DOHH2 (cell line): Measurements from ENCODE around the gene ANGPTL5.

Experiments
- H3F3A ChIP-seq: fragments of 200-600 bp; sonication (generic), shearing (Covaris generic); 2 replicates; pipeline ENCODE4 v1.6.0; 2016; ENCODE audit warnings: antibody characterized with exemption, mild to moderate bottlenecking; ENCODE audit not compliant: control insufficient read depth, insufficient read depth
- H3K27ac ChIP-seq: fragments of 200-600 bp; sonication (generic); 2 replicates; pipeline ENCODE4 v1.5.1; 2014; ENCODE audit warnings: low read depth, mild to moderate bottlenecking, low read length, moderate library complexity
- H3K27me3 ChIP-seq: fragments of 200-600 bp; sonication (generic); 2 replicates; pipeline ENCODE4 v1.6.1; 2014; ENCODE audit warnings: mild to moderate bottlenecking, low read length, mixed read lengths; ENCODE audit not compliant: control insufficient read depth
- H3K36me3 ChIP-seq: fragments of 200-600 bp; sonication (generic); 2 replicates; pipeline ENCODE4 v1.6.1; 2014; ENCODE audit warnings: mild to moderate bottlenecking, low read length, moderate library complexity, mixed read lengths; ENCODE audit not compliant: control insufficient read depth
- H3K4me1 ChIP-seq: fragments of 200-600 bp; sonication (generic); 2 replicates; pipeline ENCODE4 v1.6.1; 2014; ENCODE audit warnings: mild to moderate bottlenecking, low read length, mixed read lengths; ENCODE audit not compliant: control insufficient read depth
- H3K4me2 ChIP-seq: fragments of 200-600 bp; sonication (generic); 2 replicates; pipeline ENCODE4 v1.6.0; 2014; ENCODE audit warnings: mild to moderate bottlenecking, low read length, moderate library complexity
- H3K4me3 ChIP-seq: fragments of 200-600 bp; sonication (generic); 2 replicates; pipeline ENCODE4 v1.5.1; 2014; ENCODE audit warnings: mild to moderate bottlenecking, low read length, mixed read lengths
- H3K79me2 ChIP-seq: fragments of 200-600 bp; sonication (generic); 2 replicates; pipeline ENCODE4 v1.6.1; 2014; ENCODE audit warnings: mild to moderate bottlenecking, low read length, mixed read lengths; ENCODE audit not compliant: control insufficient read depth
- H3K9me2 ChIP-seq: fragments of 200-600 bp; sonication (generic); replicated peaks from 2 replicates; pipeline ENCODE4 v1.6.1; 2014; ENCODE audit warnings: mild to moderate bottlenecking, low read length, mixed read lengths; ENCODE audit not compliant: control insufficient read depth
- H3K9me3 ChIP-seq: fragments of 200-600 bp; sonication (generic); 2 replicates; pipeline ENCODE4 v1.6.1; 2014; ENCODE audit warnings: antibody characterized with exemption, low read length, mixed read lengths; ENCODE audit not compliant: control insufficient read depth, insufficient read depth
- H4K20me1 ChIP-seq: fragments of 200-600 bp; sonication (generic); 2 replicates; pipeline ENCODE4 v1.6.0; 2014; ENCODE audit warnings: low read depth, mild to moderate bottlenecking, antibody characterized with exemption, low read length, moderate library complexity; ENCODE audit not compliant: control insufficient read depth, insufficient read depth
- EZH2phosphoT487 ChIP-seq: fragments of 200-600 bp; sonication (generic); IDR thresholded peaks from 2 replicates; pipeline ENCODE4 v1.6.1; 2017; ENCODE audit warnings: borderline replicate concordance, mild to moderate bottlenecking, antibody characterized with exemption, low read length, moderate library complexity, mixed read lengths
- TF ChIP-seq, protein P1 (sequence below): fragments of 200-600 bp; sonication (generic); IDR thresholded peaks from one replicate; pipeline ENCODE4 v1.5.1; 2014; ENCODE audit warnings: antibody characterized with exemption, mild to moderate bottlenecking, low read depth, low read length; ENCODE audit not compliant: poor library complexity, severe bottlenecking

Gene ANGPTL5

DNA sequence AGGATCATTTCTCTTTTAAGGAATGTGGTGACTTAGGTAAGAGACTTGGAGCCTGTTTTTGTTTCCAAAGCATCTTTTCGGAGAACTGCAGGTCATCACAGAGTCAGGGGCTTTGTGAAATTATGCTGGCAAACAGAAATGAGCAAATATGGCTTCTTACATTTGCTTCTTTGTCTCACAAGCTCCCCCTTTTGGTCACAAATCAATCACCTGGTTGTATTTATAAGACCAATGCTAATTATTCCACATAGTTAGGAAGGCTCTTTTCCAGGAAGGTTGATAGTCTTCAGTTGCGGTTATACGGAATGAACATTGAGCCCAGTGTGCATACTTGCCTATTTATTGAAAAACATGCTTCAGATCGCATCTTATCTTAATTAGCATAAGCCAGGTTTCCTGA is 36.1 kb downstream of the ANGPTL5 start:
- no peak overlapping the region for H3K4me2 ChIP-seq
- H3K36me3 ChIP-seq: no peaks in the 10 kb centered on the region
- no peaks in the 10 kb centered on the region for H3K79me2 ChIP-seq
- H3K27me3 ChIP-seq: 0 out of 2 replicates have a peak, but pooled peaks cover 5% of the 10 kb centered on the region
- no peaks in the 10 kb centered on the region for H3K9me3 ChIP-seq
- H4K20me1 ChIP-seq: no peaks in the 10 kb centered on the region
- H3K4me1 ChIP-seq: no peaks in the 10 kb centered on the region
- H3K27ac ChIP-seq: no peak overlapping the region
- H3K4me3 ChIP-seq: no peak overlapping the region
- no peaks in the 10 kb centered on the region for H3K9me2 ChIP-seq
- no peaks in the 10 kb centered on the region for H3F3A ChIP-seq
- TF ChIP-seq, protein P1, sequence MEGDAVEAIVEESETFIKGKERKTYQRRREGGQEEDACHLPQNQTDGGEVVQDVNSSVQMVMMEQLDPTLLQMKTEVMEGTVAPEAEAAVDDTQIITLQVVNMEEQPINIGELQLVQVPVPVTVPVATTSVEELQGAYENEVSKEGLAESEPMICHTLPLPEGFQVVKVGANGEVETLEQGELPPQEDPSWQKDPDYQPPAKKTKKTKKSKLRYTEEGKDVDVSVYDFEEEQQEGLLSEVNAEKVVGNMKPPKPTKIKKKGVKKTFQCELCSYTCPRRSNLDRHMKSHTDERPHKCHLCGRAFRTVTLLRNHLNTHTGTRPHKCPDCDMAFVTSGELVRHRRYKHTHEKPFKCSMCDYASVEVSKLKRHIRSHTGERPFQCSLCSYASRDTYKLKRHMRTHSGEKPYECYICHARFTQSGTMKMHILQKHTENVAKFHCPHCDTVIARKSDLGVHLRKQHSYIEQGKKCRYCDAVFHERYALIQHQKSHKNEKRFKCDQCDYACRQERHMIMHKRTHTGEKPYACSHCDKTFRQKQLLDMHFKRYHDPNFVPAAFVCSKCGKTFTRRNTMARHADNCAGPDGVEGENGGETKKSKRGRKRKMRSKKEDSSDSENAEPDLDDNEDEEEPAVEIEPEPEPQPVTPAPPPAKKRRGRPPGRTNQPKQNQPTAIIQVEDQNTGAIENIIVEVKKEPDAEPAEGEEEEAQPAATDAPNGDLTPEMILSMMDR: peak; percentile 62
- TF ChIP-seq EZH2phosphoT487: no peak

DNA sequence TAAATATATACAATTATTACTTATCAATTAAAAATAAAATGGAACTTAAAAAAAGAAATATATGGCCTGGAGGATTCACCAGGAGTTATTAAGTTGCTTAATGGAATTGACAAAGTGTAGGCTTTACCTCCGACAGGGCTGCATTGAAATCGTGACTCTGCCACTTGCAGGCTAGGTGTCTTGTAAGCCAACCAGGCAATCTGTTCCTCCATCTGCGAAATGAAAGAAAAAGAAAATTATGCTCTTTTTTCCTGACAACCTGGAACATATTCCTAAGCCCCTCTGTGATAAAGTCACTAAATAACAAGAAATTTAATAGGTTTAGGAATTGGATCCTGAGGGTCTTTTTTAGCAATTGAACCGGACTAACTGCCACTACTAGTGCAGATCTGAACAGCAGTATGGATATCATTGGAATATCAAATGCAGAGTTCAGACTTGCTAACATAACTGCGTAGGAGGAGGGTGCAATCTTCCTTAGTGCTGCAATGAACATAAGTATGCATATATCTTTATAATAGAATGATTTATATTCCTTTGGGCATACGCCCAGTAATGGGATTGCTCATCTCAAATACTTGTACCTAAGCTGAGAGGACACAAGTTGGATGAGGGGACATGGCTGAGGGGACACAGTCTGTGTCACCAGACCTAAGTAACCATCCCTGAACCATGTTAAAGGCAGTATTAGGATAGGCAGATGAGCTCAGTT is 44.0 kb downstream of the ANGPTL5 start:
- no peaks in the 10 kb centered on the region for H3K36me3 ChIP-seq
- no peak overlapping the region for H3K4me3 ChIP-seq
- no peak overlapping the region for H3K4me2 ChIP-seq
- no peak for TF ChIP-seq EZH2phosphoT487
- TF ChIP-seq, protein P1: no peak
- peaks cover 2% of the 10 kb centered on the region; the same call in 1 of the 2 replicates for H3K27me3 ChIP-seq
- H4K20me1 ChIP-seq: no peaks in the 10 kb centered on the region
- H3K27ac ChIP-seq: no peak overlapping the region
- no peaks in the 10 kb centered on the region for H3K4me1 ChIP-seq
- no peaks in the 10 kb centered on the region for H3K9me3 ChIP-seq
- no peaks in the 10 kb centered on the region for H3K9me2 ChIP-seq
- H3K79me2 ChIP-seq: no peaks in the 10 kb centered on the region
- H3F3A ChIP-seq: no peaks in the 10 kb centered on the region

DNA sequence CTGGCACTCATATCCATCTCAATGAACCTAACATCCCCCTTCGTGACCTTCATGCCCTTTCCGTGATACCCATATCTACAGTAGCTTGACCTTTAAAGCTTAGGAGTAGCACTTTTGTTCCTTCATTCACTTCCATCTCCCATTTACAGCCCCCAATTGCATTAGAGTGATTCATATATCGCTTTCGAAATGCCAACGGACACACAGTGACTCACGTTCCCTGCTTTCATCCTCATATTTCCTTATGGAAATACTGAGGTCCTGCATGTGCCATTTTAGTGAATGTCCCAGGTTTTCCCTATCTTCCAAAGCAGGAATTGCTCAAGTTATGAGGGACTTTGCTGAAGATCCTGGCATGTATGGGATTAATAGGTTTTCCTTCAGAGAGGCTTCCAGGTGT is 45.8 kb downstream of the ANGPTL5 start:
- no peak for TF ChIP-seq EZH2phosphoT487
- TF ChIP-seq, protein P1: no peak
- Histone ChIP-seq H3K4me3 (no peak overlapping the region), H3K4me1 (no peaks in the 10 kb centered on the region), H3F3A (no peaks in the 10 kb centered on the region), H4K20me1 (no peaks in the 10 kb centered on the region), H3K79me2 (no peaks in the 10 kb centered on the region), H3K27me3 (peaks cover 2% of the 10 kb centered on the region; the same call in 1 of the 2 replicates), H3K36me3 (no peaks in the 10 kb centered on the region), H3K4me2 (no peak overlapping the region), H3K27ac (no peak overlapping the region), H3K9me3 (no peaks in the 10 kb centered on the region), H3K9me2 (no peaks in the 10 kb centered on the region)
